NCI-H345 treated with DMSO at 0.1 percent for 48 hours (cell line): ENCODE results near the gene SCO1.
"Not testable (repeated sequence)": the region's sequence is repeated elsewhere in the genome, so short reads cannot be mapped to it uniquely, and the experiment has no call there.

Experiments used
- DNase-seq: peaks from one replicate; lab custom pipeline; 2025; ENCODE audit not compliant: unreplicated experiment; lab: John Stamatoyannopoulos, UW

The SCO1 gene

DNA sequence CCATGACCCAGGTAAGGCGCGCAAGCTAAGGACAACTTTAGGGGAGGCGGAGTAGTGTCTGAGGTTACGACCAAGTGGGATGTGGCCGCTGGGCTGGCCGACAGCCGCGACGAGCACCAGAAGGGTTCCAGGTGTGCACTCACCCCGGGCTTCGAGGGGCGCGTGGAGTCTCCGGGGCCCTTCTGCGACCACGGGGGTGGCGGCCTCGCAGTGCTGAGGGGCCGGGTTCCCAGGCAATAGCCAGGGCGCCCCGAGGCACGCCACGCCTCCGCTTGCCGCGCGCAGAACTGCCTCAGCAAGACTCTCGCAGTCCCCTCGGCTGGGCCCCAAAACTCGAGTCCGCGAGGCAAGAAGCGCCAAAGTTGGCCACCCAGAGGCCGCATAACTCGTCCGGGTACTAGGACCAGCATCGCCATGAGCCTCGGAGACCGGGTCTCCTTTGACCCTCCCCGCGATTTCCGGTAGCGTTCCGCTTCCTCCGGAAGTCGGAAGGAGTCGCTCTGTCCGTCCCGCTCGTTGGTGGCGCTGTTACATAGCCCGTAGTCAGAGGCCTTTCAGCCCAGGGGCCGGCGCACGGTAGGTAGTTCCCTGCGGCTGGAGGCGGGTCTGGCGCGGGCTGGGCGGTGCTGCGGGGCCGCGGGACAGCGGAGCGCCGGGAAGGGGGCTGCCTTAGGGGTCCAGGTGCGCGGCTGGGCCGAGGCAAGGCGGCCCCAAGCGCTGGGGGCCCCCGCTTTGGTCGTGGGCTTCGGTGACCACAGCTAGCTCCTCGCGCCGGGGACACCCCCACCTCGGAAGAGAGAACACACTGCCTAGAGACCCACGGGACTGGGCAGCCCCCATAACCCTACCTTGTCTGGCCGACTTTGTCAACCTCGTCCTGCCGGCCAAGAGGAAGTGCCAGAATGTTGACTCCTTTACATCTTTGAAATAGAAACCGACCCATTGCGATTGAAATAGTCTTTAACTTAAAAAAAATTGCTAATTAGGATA is at the start of gene SCO1, which contains the start of gene ADPRM:
Gene SCO1 (minus strand): TSS at position 442 of the 990 bp plus-strand sequence. CDS start 26 bp downstream, at position 416.
Gene ADPRM (plus strand): TSS at position 503 of the 990 bp plus-strand sequence. CDS start 7,333 bp downstream, outside the sequence.
- DNase-seq, result peak; percentile 49

DNA sequence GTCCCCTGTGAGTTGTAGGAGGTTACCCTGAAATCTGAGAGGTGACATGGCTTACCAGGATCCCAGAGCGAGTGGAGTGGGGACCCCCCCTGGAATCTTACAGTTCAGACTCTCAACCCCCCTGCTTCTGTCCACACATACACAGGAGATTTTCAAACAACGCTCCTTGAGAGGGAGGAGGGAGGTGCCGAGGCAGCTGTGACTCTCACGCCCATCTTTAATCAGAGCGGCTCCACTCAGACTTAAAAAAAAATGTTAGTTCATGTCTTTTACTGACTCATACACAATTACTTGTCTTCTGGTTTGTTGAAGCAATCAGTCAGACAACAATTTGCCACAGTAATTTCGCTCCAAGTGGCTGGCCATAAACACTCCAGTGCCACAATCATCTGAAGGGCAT is 47.9 kb upstream of the SCO1 start:
- no peak for DNase-seq

DNA sequence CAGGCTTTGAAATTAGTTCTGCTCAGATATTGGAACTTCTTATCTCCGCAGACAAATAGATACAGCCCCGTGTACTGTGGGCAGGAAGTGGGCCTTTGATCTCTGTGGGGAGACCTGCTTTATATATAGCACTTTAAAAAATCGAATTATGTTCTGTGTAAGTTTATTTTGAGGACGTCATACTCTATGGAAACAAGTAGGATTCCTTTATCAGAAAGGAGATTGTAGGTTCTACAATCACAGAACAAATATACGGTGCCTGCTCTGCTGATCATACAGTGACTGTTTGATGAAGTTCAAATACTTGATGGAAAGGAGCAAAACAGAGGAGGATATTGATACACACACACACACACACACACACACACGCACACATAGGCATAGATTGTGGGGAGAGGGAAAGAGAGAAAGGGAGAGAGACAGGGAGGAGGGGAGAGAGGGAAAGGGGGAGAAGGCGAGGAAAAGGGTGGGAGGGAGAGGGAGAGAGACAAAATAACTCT is 47.2 kb upstream of the SCO1 start:
- no peak for DNase-seq

DNA sequence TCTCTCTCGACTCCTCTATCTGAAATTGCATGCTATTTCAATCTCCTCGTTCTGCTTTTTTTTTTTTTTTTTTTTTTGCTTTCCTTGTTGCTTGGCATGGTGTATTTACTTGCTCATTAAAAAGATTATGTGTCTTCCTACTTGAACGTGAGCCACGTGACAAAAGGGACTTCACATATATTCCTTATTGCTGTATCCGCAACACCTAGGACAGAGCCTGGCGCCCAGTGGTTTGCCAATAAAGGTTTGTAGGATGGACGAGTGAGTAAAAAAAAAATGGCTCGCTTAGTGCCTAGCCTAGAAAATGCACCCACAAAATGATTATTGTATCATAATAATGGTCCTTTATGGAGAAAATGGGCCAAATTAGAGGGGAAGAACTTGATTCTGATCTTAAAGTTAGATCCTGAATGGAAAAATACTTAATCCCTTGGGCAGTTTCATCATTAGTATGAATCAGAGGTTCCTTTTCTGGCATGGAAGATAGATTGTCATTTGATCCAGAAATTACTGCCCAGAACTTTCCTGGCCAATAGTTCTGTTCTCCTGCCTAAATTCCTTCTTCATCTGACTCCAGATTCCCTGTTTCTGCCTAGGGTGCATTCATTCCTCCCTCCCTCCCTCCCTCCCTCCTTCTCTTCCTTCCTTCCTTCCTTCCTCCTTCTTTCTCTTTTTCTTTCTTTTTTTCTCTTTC is 46.1 kb upstream of the SCO1 start:
- no peak for DNase-seq

DNA sequence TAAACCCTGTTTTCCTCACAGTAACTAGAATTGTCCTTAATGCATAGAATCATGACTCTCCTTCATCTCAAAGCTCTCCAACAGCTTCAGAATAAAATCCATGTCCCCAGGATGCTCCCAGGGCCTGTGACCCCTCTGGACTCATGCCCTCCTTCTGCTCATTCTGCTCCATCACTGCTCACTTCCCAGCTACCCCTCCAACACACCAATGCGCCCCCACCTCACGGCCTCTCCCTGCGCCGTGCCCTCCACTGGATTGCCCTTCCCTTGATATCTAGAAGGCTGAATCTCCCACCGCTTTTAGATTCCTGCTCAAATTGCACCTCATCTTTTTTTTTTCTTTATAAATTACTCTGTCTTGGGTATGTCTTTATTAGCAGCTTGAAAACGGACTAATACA is 45.1 kb upstream of the SCO1 start:
- DNase-seq, result no peak

DNA sequence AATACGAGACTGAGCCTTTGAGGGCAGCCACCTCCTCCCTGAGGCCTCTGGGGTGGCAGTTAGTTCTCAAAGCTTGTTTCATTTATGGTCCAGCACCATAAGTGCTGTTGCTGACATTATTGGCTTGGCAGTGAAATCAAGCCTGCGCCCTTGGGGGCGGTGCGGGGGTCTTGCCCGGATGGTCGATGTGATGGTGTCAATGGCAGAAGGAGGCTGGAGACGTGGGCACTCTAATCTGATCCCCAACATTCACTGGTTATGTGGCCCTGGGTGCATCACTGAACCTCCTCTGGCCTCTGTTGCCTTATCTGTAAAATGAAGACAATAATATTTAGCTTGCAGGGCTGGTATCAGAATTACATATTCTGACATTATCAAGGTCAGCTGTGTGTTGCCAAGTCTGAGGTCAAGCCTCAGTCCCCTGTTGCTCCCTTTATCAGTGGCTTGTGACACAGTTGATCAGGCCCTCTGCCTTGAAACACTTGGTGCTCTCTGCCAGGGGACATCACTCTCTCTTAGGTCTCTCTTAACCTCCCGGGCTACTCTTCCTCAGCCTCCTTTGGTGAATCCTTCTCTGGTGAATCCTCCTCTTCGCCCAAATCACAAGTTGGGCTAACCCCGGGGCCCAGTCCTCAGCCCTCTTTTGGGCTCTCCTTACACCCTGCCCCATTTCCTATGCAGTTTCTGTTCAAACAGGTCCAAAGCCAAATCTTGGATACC is 44.2 kb upstream of the SCO1 start:
- no peak for DNase-seq

DNA sequence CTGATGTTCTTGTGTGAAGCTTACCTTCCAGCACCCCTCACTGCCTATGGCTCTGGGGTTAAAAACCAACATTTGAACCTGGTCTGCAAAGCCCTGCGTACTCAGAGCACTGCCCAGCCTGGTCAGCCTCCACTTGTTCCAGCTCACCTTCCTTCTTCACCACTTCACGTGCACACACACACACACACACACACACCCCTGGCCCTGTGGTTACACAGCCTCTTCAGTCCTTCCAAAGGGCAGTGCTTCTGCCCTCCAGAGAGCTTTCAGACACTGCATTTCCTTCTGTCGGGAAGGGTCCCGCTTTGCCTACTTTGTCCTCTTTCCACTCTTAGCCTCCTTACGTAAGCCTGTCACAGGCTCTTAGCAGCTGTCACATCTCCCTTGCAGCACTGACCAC is 42.1 kb upstream of the SCO1 start:
- DNase-seq, result no peak

DNA sequence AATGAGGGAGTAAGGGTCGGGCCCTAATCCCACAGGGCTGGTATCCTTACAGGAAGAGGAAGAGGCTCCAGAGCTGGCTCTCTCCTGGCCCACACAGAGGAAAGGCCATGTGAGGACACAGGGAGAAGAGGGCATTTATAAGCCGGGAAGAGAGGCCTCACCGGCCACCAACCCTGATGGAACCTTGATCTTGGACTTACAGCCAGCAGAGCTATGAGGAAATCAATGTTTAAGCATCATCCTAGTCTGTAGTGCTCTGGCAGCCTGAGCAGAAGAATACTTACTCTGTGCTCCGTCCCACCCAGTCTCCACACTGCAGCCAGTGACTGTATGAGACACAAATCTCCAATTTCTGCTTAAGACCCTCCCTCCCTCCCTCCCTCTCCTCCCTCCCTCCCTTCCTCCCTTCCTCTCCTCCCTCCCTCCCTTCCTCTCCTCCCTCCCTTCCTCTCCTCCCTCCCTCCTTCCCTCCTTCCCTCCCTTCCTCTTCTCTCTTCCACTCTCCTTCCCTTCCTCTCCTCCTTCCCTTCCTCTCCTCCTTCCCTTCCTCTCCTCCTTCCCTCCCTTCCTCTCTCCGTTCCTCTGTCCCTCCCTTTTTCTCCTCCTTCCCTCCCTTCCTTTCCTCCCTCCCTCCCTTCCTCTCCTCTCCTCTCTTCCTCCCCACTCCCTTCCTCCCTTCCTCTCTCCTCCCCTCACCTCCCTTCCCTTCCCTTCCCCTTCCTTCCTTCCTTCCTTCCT is 41.4 kb upstream of the SCO1 start:
- DNase-seq, result no peak

DNA sequence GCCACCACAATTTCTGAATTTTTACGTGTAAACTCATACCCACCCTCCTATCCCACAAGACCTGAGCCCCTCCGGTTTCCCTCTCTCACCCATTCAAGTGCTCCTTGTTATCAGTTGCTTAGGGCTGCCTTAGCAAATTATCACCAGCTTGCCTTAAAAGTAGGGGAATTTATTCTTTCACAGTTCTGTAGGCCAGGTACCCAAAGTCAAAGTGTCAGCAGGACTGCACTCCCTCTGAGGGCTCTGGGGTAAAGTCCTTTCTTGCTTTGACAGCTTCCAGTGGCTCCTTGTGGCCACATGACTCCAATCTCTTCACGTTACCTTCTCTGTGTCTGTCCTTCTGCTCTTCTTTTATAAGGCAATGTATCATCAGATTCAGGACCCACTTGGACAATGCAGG is 40.4 kb upstream of the SCO1 start:
- DNase-seq, result no peak

DNA sequence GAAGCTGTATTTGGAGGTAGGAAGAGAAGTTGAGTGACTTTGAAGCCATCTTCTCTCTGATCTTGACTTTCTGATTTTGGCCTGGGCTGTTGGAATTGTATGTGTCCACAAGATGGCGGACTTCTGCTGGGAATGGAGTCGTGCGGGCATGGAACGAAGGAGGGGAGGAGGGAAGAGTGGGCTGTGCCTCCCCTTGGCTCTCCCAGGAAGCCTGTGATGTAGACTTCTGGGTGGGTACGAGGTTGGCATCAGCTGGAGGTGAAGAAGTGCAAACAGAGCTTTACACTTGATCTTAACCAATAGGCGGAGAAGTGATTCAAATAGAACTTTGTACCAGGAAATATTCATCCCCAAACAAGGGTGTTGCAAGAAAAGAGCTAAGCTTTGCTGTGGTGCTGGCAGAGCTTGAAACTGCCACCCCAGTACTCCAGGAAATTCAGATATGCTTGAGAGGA is 39.9 kb upstream of the SCO1 start:
- peak; percentile 6 for DNase-seq

DNA sequence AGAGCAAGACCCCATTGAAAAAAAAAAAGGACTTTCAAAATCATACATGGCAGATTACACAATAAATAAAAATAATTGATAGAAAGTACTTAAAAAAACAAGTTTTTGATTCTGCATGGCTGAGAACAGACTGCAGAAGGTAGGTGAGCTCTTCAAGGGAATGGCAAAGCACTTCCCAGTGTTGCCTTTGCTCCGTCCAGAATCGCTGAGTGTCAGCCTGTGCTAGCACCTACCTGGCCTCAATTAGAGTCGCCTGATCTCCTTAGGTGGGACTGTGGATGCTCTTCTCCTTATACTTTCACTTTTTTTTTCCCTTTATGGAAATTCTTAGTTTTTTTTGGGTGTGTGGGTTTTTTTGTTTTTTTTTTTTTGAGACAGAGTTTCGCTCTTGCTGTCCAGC is 38.5 kb upstream of the SCO1 start:
- no peak for DNase-seq

DNA sequence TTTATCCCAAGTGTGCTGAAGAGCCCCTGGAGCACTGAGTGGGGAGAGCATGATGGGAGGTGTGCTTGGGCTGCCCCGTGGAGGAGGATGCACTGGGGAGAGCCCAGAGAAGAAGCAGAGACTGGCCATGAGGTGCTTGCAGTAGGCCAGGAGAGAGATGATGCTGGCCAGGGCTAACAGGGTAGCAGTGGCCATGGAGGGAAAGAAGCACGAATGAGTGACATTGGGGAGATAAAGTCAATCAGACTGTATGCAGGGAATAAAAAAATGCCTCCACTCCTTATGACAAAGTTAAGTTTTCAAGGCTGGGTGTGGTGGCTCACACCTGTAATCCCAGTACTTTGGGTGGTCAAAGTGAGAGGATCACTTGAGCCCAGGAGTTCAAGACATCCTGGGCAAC is 37.9 kb upstream of the SCO1 start:
- DNase-seq, result no peak

DNA sequence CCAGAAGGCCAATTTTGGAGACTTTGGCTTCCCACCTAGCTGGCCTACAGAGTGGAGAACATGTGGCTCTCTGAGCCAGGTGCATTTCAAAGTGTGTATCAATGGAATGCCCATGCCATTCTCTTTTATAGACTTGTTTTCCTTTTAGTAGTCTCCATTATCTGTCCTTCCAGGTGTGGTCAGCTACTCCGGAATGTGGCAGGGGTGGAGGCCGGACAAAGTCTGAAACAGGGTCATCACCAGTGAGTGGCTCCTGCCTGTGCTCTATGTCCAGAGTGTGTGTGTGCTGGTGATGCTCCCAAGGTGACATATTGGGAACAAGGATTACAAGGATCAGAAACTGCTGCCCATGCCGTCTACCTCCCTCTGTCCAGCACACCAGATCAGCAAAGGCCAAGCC is 36.3 kb upstream of the SCO1 start:
- no peak for DNase-seq

DNA sequence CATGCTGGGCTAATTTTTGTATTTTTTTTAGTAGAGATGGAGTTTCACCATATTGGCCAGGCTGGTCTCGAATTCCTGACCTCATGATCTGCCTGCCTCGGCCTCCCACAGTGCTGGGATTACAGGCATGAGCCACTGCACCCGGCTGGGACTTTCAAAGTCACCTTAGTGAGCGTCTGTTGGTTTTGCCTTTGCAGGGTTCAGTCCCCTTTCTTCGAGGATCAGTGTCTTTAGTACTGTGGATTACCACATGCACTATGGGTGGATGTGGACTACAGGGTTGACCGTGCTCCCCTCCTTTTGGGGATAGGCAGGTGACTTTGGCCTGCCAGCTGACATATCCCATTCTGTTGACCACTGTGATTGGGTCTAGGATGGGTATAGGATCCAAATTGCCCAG is 34.8 kb upstream of the SCO1 start:
- DNase-seq, result not testable (repeated sequence)

DNA sequence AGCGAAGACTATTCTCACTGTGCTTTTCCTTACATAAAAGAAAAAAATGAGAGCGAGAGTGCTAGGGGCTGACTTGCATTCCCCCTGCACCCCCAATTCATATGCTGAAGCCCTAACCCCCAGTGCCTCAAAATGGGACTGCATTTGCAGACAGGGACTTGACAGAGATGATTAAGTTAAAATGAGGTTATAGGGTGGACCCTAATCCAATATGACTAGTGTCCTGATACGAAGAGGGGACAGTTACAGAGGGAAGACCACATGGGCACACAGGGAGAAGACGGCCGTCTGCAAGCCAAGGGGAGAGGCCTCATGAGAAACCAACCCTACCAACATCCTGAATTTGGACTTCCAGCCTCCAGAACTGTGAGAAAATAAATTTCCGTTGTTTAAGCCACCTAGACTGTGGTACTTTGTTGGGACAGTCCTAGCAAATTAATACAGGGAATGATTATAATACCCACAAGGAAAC is 34.1 kb upstream of the SCO1 start:
- DNase-seq, result no peak

DNA sequence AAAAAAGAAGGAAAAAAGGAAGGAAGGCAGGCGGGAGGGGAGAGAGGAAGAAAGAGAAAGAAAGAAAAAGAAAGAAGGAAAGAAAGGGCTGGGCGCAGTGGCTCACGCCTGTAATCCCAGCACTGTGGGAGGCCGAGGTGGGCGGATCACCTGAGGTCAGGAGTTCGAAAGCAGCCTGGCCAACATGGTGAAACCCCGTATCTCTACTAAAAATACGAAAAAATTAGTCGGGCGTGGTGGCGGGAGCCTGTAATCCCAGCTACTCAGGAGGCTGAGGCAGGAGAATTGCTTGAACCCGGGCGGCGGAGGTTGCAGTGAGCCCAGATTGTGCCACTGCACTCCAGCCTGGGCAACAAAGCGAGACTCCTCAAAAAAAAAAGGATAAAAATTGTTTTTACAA is 32.9 kb upstream of the SCO1 start:
- not testable (repeated sequence) for DNase-seq

DNA sequence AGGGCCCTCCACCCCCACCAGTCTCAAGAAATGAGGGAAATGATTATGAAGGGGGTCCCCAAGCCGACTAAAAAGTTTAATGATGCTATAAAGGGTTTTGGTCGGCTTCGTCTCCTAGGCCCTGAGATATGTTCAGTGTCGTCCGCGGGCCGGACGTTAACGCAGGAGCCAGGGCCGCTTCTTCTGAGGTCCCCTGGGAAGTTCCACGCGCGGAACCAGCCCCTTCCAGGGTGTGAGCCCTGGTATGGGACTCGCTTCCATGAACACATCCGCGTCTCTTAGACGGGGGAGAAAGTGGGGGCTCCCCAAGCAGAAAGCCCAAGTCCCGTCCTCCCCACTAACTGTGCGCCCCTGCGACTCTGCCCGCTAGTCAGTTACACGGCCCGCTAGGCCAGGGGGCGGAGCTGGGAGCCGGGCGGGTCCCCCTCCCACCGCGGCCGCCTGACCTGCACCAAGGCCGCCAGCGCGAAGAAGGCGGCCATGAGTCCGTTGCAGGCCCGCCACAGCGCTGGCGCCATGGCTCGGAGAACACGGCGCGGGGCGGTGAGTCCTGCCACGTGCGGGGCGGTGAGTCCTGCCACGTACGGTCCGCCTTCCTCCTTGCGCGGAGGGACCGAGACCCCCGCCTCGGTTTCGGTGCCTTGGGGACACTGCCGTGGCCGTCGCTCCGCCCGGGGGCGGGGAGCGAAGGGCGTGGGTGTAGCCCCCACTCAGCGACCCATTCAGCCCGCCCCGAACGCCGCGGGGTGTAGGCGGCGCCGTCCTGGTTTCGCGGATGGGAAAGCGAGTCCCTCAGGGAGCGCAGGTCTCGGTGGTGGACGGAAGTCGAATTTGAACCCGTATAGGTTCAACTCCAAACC is 32.2 kb upstream of the SCO1 start, which contains the start of gene TMEM220:
Gene TMEM220 (minus strand): TSS at position 690 of the 860 bp plus-strand sequence. CDS start 172 bp downstream, at position 518.
- DNase-seq, result no peak

DNA sequence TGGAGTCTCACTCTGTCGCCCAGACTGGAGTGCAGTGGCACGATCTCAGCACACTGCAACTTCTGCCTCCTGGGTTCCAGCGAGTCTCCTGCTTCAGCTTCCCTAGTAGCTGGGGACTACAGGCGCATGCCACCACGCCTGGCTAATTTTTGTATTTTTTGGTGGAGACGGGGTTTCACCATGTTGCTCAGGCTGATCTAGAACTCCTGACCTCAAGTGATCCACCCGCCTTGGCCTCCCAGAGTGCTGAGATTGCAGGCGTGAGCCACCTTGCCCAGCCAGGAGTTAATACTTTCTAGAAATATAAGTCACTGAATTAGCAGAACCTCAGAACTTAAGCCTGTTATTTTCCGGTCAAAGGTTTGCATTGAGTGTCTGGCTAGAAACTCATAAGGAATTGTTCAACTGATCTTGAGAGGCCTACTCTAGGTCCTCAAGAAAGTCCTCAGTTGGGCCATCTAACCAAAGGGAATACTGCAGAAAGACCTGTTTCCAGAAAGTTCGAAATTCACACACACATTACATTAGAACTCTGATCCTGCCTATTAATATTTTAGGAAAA is 31.1 kb upstream of the SCO1 start:
- DNase-seq, result no peak

DNA sequence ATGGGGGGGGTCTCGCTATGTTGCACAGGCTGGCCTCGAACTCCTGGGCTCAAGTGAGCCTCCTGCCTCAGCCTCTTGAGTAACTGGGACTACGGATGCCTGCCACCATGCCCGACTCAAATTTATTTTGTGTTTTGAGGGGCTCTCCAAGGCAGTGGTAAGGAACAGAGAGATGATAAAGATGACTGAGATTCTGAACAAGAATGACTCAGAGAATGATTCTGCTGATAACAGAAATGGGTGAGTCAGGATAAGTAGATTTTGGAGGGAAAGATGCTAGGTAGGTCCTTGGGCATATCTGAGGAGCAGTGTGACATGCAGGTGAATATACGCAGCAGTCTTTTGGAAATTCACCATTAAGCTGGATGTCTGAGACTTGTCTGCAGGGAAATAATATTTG is 29.9 kb upstream of the SCO1 start:
- DNase-seq, result no peak
